Activated CD4-positive, CD25-positive, alpha-beta regulatory T cell treated with anti-CD3 and anti-CD28 coated beads, Interleukin-2, amount 50 U/mL, for 24 hours (primary cell): ENCODE measurements around the gene PPARD.
"Not testable (repeated sequence)": the region's sequence is repeated elsewhere in the genome, so short reads cannot be mapped to it uniquely, and the experiment has no call there.

Experiments used
- ATAC-seq, 2 donors: fragments of 150-1000 bp; cut with Tn5 transposase; one replicate each; pipeline ENCODE4 v1.10.0; 2021; ENCODE audit warnings: mild to moderate bottlenecking in 1 of 2, moderate library complexity in 1 of 2

PPARD gene

GRCh38 chr6:35386989-35387388, 44.6 kb downstream of the PPARD start:
- ATAC-seq = no peak

GRCh38 chr6:35388030-35388429, 45.7 kb downstream of the PPARD start:
- no peak for ATAC-seq

- ATAC-seq = no peak
Observed at GRCh38 chr6:35388772-35389352, 46.5 kb downstream of the PPARD start.

GRCh38 chr6:35389386-35389785, 47.0 kb downstream of the PPARD start:
- not testable (repeated sequence) for ATAC-seq

GRCh38 chr6:35391240-35391968, 49.0 kb downstream of the PPARD start:
- ATAC-seq = no peak

- no peak for ATAC-seq
Observed at GRCh38 chr6:35392111-35392702, 49.8 kb downstream of the PPARD start.

- no peak for ATAC-seq
Observed at GRCh38 chr6:35392773-35393672, 50.7 kb downstream of the PPARD start.

- no peak for ATAC-seq
Observed at GRCh38 chr6:35396991-35397390, 54.6 kb downstream of the PPARD start.

GRCh38 chr6:35397806-35398418, 55.6 kb downstream of the PPARD start:
- no peak for ATAC-seq

GRCh38 chr6:35398526-35398925, 56.2 kb downstream of the PPARD start:
- no peak for ATAC-seq

- no peak for ATAC-seq
Observed at GRCh38 chr6:35400111-35400510, 57.8 kb downstream of the PPARD start.

- no peak for ATAC-seq
Observed at GRCh38 chr6:35400901-35401311, 58.5 kb downstream of the PPARD start.

GRCh38 chr6:35401514-35401913, 59.2 kb downstream of the PPARD start:
- ATAC-seq = no peak

- no peak for ATAC-seq
Observed at GRCh38 chr6:35402136-35402855, 59.9 kb downstream of the PPARD start.

GRCh38 chr6:35402856-35403191, 60.5 kb downstream of the PPARD start:
- no peak for ATAC-seq

- no peak for ATAC-seq
Observed at GRCh38 chr6:35403544-35404442, 61.4 kb downstream of the PPARD start.

GRCh38 chr6:35406711-35407485, 64.5 kb downstream of the PPARD start:
- ATAC-seq = no peak

- no peak for ATAC-seq
Observed at GRCh38 chr6:35409245-35409644, 66.9 kb downstream of the PPARD start.

- no peak for ATAC-seq
Observed at GRCh38 chr6:35410131-35410530, 67.8 kb downstream of the PPARD start.

- peak; percentile 24 to 48 for ATAC-seq
Observed at GRCh38 chr6:35411066-35411465, 68.7 kb downstream of the PPARD start.
